Esophagus squamous epithelium (tissue), 5 donors: Measurements from ENCODE around the gene ADAMTS3. TPM values are rescaled to one million over a fixed set of nuclear protein-coding genes. Genes with fewer than 3 reads are reported as not detected.

Experiments
- DNase-seq: peaks from one replicate; lab custom pipeline; 2025; lab: John Stamatoyannopoulos, UW
- H3K27ac ChIP-seq, 4 donors: fragments of 200-600 bp; sonication (generic); one replicate each; pipeline ENCODE4 v1.5.1; 2016 to 2019; ENCODE audit warnings: mild to moderate bottlenecking in 1 of 4
- H3K27me3 ChIP-seq, 4 donors: fragments of 200-600 bp; sonication (generic); 1 replicate in 3 of 4; 2 replicates in 1 of 4; pipeline versions ENCODE4 v1.5.1 to v1.6.0; 2017 to 2021; ENCODE audit warnings: antibody characterized with exemption in 1 of 4
- H3K36me3 ChIP-seq, 3 donors: fragments of 200-600 bp; sonication (generic); one replicate each; pipeline ENCODE4 v1.5.1; 2016 to 2019
- H3K4me1 ChIP-seq, 3 donors: fragments of 200-600 bp; sonication (generic); one replicate each; pipeline ENCODE4 v1.5.1; 2017 to 2019
- H3K4me3 ChIP-seq, 4 donors: fragments of 200-600 bp; sonication (generic); 1 replicate in 3 of 4; 2 replicates in 1 of 4; pipeline ENCODE4 v1.5.1; 2016 to 2019; ENCODE audit warnings: mild to moderate bottlenecking in 2 of 4, moderate library complexity in 1 of 4
- H3K9me3 ChIP-seq, 3 donors: fragments of 200-600 bp; sonication (generic); one replicate each; pipeline ENCODE4 v1.5.1; 2016 to 2019
- POLR2A ChIP-seq, 4 donors: fragments of 450-650 bp; IDR thresholded peaks; one replicate each; pipeline ENCODE4 v1.6.1; 2017; ENCODE audit warnings: antibody characterized with exemption in 4 of 4, mild to moderate bottlenecking in 4 of 4, moderate library complexity in 3 of 4
- WGBS, 2 donors: methylation state at CpG; one replicate each; pipeline ENCODE4 v1.1.5; 2018; 5-methylcytosine and 5-hydroxymethylcytosine counted together
- intact Hi-C: fragments of 100-400 bp; cut with DNase I; formaldehyde crosslinking; loops from one replicate; pipeline ENCODE4 v1.15.0; 2022
- total RNA-seq, 4 donors: library from RNA; depleted of rRNA; stranded (reverse); fragments of >200 nt; gene quantifications; one replicate each; pipeline ENCODE4 v1.1.0, GENCODE V29; 2016
- TF ChIP-seq, protein P1 (sequence below), 6 experiments: fragments of 450-650 bp in 4 of 6; fragments of 200-600 bp in 2 of 6; sonication (generic) in 2 of 6; IDR thresholded peaks; one replicate each; pipeline ENCODE4 v1.5.1; 2016 to 2019; ENCODE audit warnings: antibody characterized with exemption in 6 of 6, mild to moderate bottlenecking in 4 of 6, moderate library complexity in 4 of 6
- donor health status: DM: yes; HTN: yes; CAD: no.

Gene ADAMTS3
- total RNA-seq, 4 donors from 2014 or later: 0.15 to 0.57 (median 0.18) TPM; not detected in 1

DNA sequence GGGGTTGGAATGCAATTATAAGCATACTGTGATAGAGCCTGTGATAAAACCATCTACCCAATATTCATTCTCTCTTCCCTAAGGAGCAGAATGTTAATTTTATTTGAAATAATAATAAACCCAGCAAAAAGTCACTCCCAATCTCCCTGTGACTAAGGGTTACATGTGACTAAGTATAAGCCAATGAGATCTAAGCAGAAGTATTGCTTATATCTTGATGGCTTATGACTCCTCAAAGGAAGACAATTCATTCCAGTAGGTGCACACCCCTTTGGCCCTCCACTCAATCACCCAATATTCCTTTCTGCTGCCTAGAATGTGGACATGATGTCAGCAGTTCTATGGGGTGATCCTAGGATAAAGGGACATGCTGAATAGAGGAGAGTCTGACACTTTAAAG lies 224.6 kb downstream of the ADAMTS3 start:
- intact Hi-C loops: no loop called here
- Histone ChIP-seq H3K4me3 (no peak overlapping the region), H3K27ac (no peak overlapping the region), H3K4me1 (peaks cover 0 to 9% (median 0%) of the 10 kb centered on the region in 3 donors), H3K36me3 (no peaks in the 10 kb centered on the region), H3K9me3 (no peaks in the 10 kb centered on the region), H3K27me3 (no peaks in the 10 kb centered on the region)
- DNase-seq: no peak
- TF ChIP-seq, protein P1, sequence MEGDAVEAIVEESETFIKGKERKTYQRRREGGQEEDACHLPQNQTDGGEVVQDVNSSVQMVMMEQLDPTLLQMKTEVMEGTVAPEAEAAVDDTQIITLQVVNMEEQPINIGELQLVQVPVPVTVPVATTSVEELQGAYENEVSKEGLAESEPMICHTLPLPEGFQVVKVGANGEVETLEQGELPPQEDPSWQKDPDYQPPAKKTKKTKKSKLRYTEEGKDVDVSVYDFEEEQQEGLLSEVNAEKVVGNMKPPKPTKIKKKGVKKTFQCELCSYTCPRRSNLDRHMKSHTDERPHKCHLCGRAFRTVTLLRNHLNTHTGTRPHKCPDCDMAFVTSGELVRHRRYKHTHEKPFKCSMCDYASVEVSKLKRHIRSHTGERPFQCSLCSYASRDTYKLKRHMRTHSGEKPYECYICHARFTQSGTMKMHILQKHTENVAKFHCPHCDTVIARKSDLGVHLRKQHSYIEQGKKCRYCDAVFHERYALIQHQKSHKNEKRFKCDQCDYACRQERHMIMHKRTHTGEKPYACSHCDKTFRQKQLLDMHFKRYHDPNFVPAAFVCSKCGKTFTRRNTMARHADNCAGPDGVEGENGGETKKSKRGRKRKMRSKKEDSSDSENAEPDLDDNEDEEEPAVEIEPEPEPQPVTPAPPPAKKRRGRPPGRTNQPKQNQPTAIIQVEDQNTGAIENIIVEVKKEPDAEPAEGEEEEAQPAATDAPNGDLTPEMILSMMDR (IDR thresholded peaks at IDR 0.05): no peak
- no peak for TF ChIP-seq POLR2A (IDR thresholded peaks at IDR 0.05)

DNA sequence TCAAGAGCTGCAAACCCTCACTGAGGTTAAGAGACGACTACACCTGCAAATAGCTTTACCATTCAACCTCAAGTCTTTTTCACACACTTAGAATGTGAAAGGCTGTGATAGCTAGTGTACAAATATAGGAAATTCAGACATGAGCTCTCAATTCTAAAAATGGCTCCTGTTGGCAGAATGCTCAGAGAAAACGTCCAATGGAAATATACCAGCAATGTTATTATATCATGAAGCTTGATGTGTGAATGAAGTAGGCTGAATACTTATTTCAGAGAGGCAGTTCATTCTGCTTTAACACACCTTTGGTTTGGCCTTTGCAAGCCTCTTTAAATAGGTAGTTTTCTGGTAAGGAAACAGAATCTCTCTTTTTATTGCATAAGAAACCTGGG lies 227.6 kb downstream of the ADAMTS3 start:
- no peak for DNase-seq
- no peak overlapping the region for H3K27ac ChIP-seq
- H3K27me3 ChIP-seq: no peaks in the 10 kb centered on the region
- intact Hi-C loops: no loop called here
- H3K36me3 ChIP-seq: no peaks in the 10 kb centered on the region
- WGBS, 2 donors: 59 to 71% methylated on average over 2 of the region's 2 CpGs
- no peaks in the 10 kb centered on the region for H3K9me3 ChIP-seq
- peaks cover 0 to 9% (median 0%) of the 10 kb centered on the region in 3 donors for H3K4me1 ChIP-seq
- no peak for TF ChIP-seq POLR2A (IDR thresholded peaks at IDR 0.05)
- TF ChIP-seq, protein P1 (IDR thresholded peaks at IDR 0.05): no peak
- H3K4me3 ChIP-seq: no peak overlapping the region

DNA sequence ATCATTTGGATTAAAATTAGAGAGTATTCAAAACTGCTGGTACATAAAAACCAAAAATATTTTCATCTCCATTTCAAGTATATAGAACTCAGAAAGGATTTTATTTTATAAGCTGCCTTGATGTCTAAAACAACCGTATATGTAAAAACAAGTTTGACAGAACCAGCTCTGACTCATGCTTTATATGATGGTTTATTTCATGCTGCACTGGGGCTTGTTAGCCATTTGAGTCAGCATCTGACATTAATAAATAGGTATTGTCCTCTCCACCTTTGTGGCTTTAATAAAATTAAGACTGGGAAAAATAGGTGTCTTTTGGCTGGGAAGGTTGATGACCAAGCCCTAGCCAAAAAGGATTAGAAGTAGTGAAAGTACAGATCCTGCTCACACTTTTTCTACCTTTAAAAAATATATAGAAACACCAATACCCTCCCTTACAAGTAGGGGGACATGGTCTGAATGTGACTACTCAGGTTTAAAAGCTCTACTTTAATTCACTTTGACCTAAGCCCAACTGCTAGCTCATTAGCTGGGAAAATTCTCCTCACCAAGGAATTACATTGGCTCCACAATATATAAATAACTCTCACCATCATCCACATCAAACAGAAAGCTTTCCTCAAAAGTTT lies 228.1 kb downstream of the ADAMTS3 start:
- DNase-seq: no peak
- intact Hi-C loops: no loop called here
- 23 to 31% methylated on average over 1 of the region's 1 CpG for WGBS, 2 donors
- no peak overlapping the region for H3K4me3 ChIP-seq
- H3K27ac ChIP-seq: no peak overlapping the region
- H3K9me3 ChIP-seq: no peaks in the 10 kb centered on the region
- no peaks in the 10 kb centered on the region for H3K36me3 ChIP-seq
- peaks cover 0 to 9% (median 0%) of the 10 kb centered on the region in 3 donors for H3K4me1 ChIP-seq
- TF ChIP-seq, protein P1 (IDR thresholded peaks at IDR 0.05): no peak
- no peak for TF ChIP-seq POLR2A (IDR thresholded peaks at IDR 0.05)
- no peaks in the 10 kb centered on the region for H3K27me3 ChIP-seq

DNA sequence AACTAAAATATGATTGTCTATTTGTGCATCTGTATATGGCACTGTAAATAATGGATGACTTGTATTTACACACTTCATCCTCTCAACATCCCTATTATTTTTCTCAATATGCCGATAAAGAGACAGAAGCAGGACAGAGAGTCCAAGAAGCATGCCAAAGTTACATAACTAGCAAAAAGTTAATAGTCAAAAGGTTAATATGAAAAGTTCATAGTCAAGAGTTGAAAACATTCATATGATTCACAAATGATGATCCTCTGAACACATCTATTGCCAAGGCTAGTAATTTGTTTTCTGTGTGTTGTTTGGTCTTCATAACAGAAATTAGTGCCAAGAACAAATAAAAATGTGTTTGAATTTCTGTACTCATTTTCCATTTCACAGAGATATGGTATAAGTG lies 231.0 kb downstream of the ADAMTS3 start:
- Histone ChIP-seq H3K36me3 (no peaks in the 10 kb centered on the region), H3K27me3 (no peaks in the 10 kb centered on the region), H3K9me3 (no peaks in the 10 kb centered on the region), H3K27ac (no peak overlapping the region), H3K4me1 (peaks cover 0 to 9% (median 0%) of the 10 kb centered on the region in 3 donors), H3K4me3 (no peak overlapping the region)
- WGBS, 2 donors: 74 to 78% methylated on average over 1 of the region's 1 CpG
- no peak for DNase-seq
- intact Hi-C loops: no loop called here
- TF ChIP-seq, protein P1 (IDR thresholded peaks at IDR 0.05): no peak
- no peak for TF ChIP-seq POLR2A (IDR thresholded peaks at IDR 0.05)

DNA sequence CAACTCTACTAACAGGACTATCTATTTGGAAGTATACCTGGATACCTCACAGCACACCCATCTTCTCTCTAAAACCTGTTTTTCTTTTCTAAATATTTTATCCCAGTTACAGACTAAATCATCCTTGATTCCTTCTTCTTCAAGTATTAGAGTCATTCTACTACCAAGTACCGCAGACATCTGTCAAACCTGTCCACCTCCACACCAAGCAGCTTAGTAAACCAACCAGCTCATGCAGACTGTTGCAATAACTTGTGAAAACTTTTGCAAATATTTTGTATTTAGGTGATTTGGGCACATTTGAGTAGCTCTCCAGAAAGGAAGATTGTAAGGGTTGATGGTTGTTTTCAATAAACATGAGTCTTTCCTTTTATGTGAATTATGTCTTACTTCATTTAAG lies 238.6 kb downstream of the ADAMTS3 start:
- Histone ChIP-seq H3K27ac (no peak overlapping the region), H3K4me1 (no peaks in the 10 kb centered on the region), H3K27me3 (no peaks in the 10 kb centered on the region), H3K36me3 (no peaks in the 10 kb centered on the region), H3K4me3 (no peak overlapping the region), H3K9me3 (no peaks in the 10 kb centered on the region)
- DNase-seq: no peak
- intact Hi-C loops: no loop called here
- WGBS, 2 donors: 89 to 100% methylated on average over 1 of the region's 1 CpG
- TF ChIP-seq POLR2A (IDR thresholded peaks at IDR 0.05): no peak
